ENCODE data around the gene PATJ. TPM values are rescaled to one million over a fixed set of nuclear protein-coding genes. Genes with fewer than 3 reads are reported as not detected.
"Not testable (repeated sequence)": the region's sequence is repeated elsewhere in the genome, so short reads cannot be mapped to it uniquely, and the experiment has no call there.

The PATJ gene
- polyA plus RNA-seq, 1 donor from 2014 or later: 7.8 TPM

GRCh38 chr1:62181532-62181931 lies 439.3 kb downstream of the PATJ start:
- H3K9me2 ChIP-seq (ENCODE audit: insufficient read depth, low read length): no peaks in the 10 kb centered on the region
- TF ChIP-seq EZH2 (IDR thresholded peaks at IDR 0.05; ENCODE audit: borderline replicate concordance, insufficient read depth, low read length, poor library complexity, severe bottlenecking): no peak
- TF ChIP-seq SMC3 (conservative IDR thresholded peaks at IDR 0.05; ENCODE audit: poor library complexity): no peak
- no peak for TF ChIP-seq EP300 (conservative IDR thresholded peaks at IDR 0.05; ENCODE audit: poor library complexity, severe bottlenecking)
- TF ChIP-seq REST (IDR thresholded peaks at IDR 0.05; ENCODE audit: borderline replicate concordance): no peak
- no peak for TF ChIP-seq RAD21 (conservative IDR thresholded peaks at IDR 0.05)
- TF ChIP-seq TAF1 (IDR thresholded peaks at IDR 0.05; ENCODE audit: low read depth): no peak
- TF ChIP-seq MXI1 (conservative IDR thresholded peaks at IDR 0.05; ENCODE audit: poor library complexity, severe bottlenecking): no peak
- no peak for TF ChIP-seq POLR2AphosphoS5 (IDR thresholded peaks at IDR 0.05)
- TF ChIP-seq, protein P1, sequence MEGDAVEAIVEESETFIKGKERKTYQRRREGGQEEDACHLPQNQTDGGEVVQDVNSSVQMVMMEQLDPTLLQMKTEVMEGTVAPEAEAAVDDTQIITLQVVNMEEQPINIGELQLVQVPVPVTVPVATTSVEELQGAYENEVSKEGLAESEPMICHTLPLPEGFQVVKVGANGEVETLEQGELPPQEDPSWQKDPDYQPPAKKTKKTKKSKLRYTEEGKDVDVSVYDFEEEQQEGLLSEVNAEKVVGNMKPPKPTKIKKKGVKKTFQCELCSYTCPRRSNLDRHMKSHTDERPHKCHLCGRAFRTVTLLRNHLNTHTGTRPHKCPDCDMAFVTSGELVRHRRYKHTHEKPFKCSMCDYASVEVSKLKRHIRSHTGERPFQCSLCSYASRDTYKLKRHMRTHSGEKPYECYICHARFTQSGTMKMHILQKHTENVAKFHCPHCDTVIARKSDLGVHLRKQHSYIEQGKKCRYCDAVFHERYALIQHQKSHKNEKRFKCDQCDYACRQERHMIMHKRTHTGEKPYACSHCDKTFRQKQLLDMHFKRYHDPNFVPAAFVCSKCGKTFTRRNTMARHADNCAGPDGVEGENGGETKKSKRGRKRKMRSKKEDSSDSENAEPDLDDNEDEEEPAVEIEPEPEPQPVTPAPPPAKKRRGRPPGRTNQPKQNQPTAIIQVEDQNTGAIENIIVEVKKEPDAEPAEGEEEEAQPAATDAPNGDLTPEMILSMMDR (IDR thresholded peaks at IDR 0.05; ENCODE audit: poor library complexity, severe bottlenecking): no peak
- peak overlapping the region; percentile 38 for H3K9ac ChIP-seq (ENCODE audit: low read length)
- no peaks in the 10 kb centered on the region for H4K20me1 ChIP-seq (ENCODE audit: insufficient read depth)
- peak overlapping the region; percentile 27 for H2AFZ ChIP-seq (ENCODE audit: low read depth, low read length)
- H3K4me2 ChIP-seq (ENCODE audit: low read length): no peak overlapping the region
- H3F3A ChIP-seq (ENCODE audit: insufficient read depth, low read length, poor library complexity, severe bottlenecking): no peaks in the 10 kb centered on the region
- H3K27me3 ChIP-seq (ENCODE audit: insufficient read depth, low read depth, low read length): no peaks in the 10 kb centered on the region
- no peaks in the 10 kb centered on the region for H3K9me3 ChIP-seq (ENCODE audit: low read length)
- H3K27ac ChIP-seq (ENCODE audit: low read length): peak overlapping the region; percentile 73
- peak overlapping the region; percentile 50 for H3K4me3 ChIP-seq (ENCODE audit: low read length)
- no peaks in the 10 kb centered on the region for H3K79me2 ChIP-seq (replicated peaks; ENCODE audit: insufficient read depth, low read length)
- H3K36me3 ChIP-seq (ENCODE audit: insufficient read depth, low read length): no peaks in the 10 kb centered on the region

GRCh38 chr1:62182157-62182556 lies 439.9 kb downstream of the PATJ start:
- H2AFZ ChIP-seq (ENCODE audit: low read depth, low read length); H4K20me1 ChIP-seq (ENCODE audit: insufficient read depth); H3K79me2 ChIP-seq (replicated peaks; ENCODE audit: insufficient read depth, low read length); H3K9me3 ChIP-seq (ENCODE audit: low read length); H3K4me2 ChIP-seq (ENCODE audit: low read length); H3K36me3 ChIP-seq (ENCODE audit: insufficient read depth, low read length); H3K27me3 ChIP-seq (ENCODE audit: insufficient read depth, low read depth, low read length); H3F3A ChIP-seq (ENCODE audit: insufficient read depth, low read length, poor library complexity, severe bottlenecking); H3K9me2 ChIP-seq (ENCODE audit: insufficient read depth, low read length): not testable (repeated sequence)
- Histone ChIP-seq H3K9ac (ENCODE audit: low read length) (peak overlapping the region; percentile 36), H3K27ac (ENCODE audit: low read length) (peak overlapping the region; percentile 73), H3K4me3 (ENCODE audit: low read length) (peak overlapping the region; percentile 50)

DNA sequence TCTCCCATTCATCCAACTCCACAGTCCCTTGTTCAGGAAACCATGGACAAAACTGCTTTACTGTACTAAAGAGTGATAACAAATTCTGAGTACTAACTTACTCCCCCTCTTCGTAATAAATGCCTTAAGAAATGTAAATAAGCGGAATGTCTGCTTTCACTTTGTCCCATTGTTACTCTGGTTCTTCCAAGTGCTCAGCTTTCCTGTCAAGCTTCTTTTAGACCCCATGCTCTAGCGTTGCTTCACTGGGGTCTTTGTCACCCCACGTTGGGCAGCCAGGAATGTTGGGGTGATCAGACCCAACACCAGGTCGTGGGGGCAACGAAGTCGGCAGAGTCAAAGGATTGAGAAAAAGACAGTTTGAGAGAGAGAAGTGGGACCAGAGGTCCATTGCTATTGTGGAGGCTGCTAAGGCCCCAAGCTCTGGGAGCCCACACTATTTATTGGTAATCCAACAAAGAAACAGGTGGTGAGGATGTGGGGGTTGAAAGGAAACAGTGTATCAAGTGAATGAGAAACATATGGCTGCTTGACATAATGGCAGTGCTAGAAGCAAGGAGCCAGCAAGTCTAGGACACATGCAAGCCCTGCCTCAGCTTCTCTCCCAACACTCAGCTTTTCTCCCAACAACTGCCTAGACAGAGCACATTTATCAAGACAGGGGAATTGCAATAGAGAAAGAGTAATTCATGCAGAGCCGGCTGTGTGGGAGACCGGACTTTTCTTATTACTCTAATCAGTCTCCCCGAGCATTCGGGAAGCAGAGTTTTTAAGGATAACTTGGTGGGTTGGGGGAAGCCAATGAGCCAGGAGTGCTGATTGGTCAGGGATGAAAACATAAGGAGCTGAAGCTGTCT lies 441.1 kb downstream of the PATJ start:
- H3K9me2 ChIP-seq (ENCODE audit: insufficient read depth, low read length); H2AFZ ChIP-seq (ENCODE audit: low read depth, low read length): not testable (repeated sequence)

More for the DNA sequence above, 441.1 kb downstream of the PATJ start:
- H3K27ac ChIP-seq (ENCODE audit: low read length); H3F3A ChIP-seq (ENCODE audit: insufficient read depth, low read length, poor library complexity, severe bottlenecking); H3K4me2 ChIP-seq (ENCODE audit: low read length); H3K79me2 ChIP-seq (replicated peaks; ENCODE audit: insufficient read depth, low read length); H3K9me3 ChIP-seq (ENCODE audit: low read length); H3K4me3 ChIP-seq (ENCODE audit: low read length); H3K36me3 ChIP-seq (ENCODE audit: insufficient read depth, low read length); H3K27me3 ChIP-seq (ENCODE audit: insufficient read depth, low read depth, low read length); H4K20me1 ChIP-seq (ENCODE audit: insufficient read depth); H3K9ac ChIP-seq (ENCODE audit: low read length): not testable (repeated sequence)

Measured in neural cell (in vitro differentiated cells).